ENCODE measurements around the gene ADAMTS14.

DNA sequence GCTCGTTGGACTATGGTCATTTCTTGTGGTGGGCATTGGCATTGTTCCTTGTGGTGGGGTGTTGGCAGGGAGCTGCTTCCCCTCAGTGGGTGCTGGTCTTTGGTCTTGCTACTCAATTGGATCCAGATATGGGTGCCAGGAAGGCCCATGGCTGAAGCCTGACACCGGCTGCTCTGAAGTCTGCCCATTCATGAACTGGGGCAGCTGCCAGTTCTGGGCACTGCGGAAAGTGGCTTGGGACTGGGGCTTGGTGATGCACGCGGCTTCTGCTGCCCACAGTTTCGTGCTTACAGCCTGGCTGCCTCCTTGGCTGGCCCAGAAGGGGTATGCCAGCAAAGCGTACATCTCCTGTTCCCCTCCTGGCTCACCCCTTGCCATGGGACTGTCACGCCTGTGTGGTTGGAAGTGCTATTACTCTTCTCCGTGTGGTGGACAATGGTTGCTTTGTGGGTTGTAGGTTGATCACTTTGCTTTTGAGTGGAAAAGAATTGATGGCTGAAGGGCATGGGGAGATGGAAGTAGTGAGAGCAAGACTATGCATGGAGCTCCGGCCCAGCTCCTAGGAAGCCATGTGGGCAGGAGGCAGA lies 54.7 kb downstream of the ADAMTS14 start:
- TF ChIP-seq TCF4 (CRISPR knock-in tag; IDR thresholded peaks at IDR 0.05; ENCODE audit: borderline replicate concordance) (no peak), ARNTL (CRISPR knock-in tag; IDR thresholded peaks at IDR 0.05; ENCODE audit: borderline replicate concordance, low read depth) (no peak), OSR1 (CRISPR knock-in tag; IDR thresholded peaks at IDR 0.05) (no peak), GLIS3 (CRISPR knock-in tag; IDR thresholded peaks at IDR 0.05) (no peak), TSHZ2 (CRISPR knock-in tag; IDR thresholded peaks at IDR 0.05) (no peak), SNAI2 (CRISPR knock-in tag; IDR thresholded peaks at IDR 0.05) (no peak), RARB (CRISPR knock-in tag; IDR thresholded peaks at IDR 0.05) (no peak), ESRRG (CRISPR knock-in tag; IDR thresholded peaks at IDR 0.05) (no peak), CSRNP3 (CRISPR knock-in tag; IDR thresholded peaks at IDR 0.05) (no peak), ZFP3 (CRISPR knock-in tag; IDR thresholded peaks at IDR 0.05) (no peak), ZNF565 (CRISPR knock-in tag; conservative IDR thresholded peaks at IDR 0.05; ENCODE audit: low read depth) (no peak), PPARA (CRISPR knock-in tag; IDR thresholded peaks at IDR 0.05; ENCODE audit: borderline replicate concordance) (no peak)
- TF ChIP-seq, protein P1, sequence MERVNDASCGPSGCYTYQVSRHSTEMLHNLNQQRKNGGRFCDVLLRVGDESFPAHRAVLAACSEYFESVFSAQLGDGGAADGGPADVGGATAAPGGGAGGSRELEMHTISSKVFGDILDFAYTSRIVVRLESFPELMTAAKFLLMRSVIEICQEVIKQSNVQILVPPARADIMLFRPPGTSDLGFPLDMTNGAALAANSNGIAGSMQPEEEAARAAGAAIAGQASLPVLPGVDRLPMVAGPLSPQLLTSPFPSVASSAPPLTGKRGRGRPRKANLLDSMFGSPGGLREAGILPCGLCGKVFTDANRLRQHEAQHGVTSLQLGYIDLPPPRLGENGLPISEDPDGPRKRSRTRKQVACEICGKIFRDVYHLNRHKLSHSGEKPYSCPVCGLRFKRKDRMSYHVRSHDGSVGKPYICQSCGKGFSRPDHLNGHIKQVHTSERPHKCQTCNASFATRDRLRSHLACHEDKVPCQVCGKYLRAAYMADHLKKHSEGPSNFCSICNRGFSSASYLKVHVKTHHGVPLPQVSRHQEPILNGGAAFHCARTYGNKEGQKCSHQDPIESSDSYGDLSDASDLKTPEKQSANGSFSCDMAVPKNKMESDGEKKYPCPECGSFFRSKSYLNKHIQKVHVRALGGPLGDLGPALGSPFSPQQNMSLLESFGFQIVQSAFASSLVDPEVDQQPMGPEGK (CRISPR knock-in tag; IDR thresholded peaks at IDR 0.05; ENCODE audit: borderline replicate concordance), result no peak
- TF ChIP-seq, protein P2, sequence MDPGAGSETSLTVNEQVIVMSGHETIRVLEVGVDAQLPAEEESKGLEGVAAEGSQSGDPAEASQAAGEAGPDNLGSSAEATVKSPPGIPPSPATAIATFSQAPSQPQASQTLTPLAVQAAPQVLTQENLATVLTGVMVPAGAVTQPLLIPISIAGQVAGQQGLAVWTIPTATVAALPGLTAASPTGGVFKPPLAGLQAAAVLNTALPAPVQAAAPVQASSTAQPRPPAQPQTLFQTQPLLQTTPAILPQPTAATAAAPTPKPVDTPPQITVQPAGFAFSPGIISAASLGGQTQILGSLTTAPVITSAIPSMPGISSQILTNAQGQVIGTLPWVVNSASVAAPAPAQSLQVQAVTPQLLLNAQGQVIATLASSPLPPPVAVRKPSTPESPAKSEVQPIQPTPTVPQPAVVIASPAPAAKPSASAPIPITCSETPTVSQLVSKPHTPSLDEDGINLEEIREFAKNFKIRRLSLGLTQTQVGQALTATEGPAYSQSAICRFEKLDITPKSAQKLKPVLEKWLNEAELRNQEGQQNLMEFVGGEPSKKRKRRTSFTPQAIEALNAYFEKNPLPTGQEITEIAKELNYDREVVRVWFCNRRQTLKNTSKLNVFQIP (CRISPR knock-in tag; IDR thresholded peaks at IDR 0.05; ENCODE audit: borderline replicate concordance, low read depth), result no peak

Measured in SK-N-SH treated with all-trans-retinoic acid at 6 μM for 48 hours (cell line).